ENCODE data around the gene MTA1. TPM values are rescaled to one million over a fixed set of nuclear protein-coding genes. Genes with fewer than 3 reads are reported as not detected.

MTA1 gene
- total and polyA plus RNA-seq, 11 donors, result 71.8 to 191 (median 109) TPM

DNA sequence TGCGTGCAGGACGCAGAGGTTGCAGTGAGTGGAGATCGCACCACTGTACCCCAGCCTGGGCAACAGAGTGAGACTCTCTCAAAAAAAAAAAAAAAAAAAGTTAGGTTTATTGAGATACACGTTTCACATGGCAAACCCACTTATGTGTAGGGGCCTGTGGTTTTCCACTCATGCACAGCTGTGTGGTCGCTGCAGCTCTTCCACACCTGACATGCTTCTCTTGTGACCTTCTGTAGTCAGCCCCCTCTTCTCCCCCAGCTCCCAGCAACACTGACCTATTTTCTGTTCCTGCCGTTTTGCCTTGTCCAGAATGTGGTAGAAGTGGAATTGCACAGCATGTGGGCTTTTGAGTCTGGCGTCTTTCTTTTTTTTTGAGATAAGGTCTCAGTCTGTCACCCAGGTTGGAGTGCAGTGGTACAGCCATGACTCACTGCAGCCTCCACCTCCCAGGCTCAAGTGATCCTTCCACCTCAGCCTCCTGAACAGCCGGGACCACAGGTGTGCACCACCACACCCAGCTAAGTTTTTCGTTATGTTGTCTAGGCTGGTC lies 8.4 kb downstream of the MTA1 start:
- H3K4me1 ChIP-seq, result peaks cover 0 to 28% (median 8%) of the 10 kb centered on the region in 12 donors
- H3K27me3 ChIP-seq, result no peaks in the 10 kb centered on the region
- ATAC-seq (no peak), DNase-seq (no peak)
- H3K27ac ChIP-seq, result no peak overlapping the region
- H3K4me3 ChIP-seq, result no peak overlapping the region
- intact Hi-C loops (cut with DNase I), result no loop called here
- TF ChIP-seq, protein P1, sequence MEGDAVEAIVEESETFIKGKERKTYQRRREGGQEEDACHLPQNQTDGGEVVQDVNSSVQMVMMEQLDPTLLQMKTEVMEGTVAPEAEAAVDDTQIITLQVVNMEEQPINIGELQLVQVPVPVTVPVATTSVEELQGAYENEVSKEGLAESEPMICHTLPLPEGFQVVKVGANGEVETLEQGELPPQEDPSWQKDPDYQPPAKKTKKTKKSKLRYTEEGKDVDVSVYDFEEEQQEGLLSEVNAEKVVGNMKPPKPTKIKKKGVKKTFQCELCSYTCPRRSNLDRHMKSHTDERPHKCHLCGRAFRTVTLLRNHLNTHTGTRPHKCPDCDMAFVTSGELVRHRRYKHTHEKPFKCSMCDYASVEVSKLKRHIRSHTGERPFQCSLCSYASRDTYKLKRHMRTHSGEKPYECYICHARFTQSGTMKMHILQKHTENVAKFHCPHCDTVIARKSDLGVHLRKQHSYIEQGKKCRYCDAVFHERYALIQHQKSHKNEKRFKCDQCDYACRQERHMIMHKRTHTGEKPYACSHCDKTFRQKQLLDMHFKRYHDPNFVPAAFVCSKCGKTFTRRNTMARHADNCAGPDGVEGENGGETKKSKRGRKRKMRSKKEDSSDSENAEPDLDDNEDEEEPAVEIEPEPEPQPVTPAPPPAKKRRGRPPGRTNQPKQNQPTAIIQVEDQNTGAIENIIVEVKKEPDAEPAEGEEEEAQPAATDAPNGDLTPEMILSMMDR (IDR thresholded peaks at IDR 0.05), result no peak
- no peak for TF ChIP-seq POLR2A (IDR thresholded peaks at IDR 0.05)
- peaks cover 0 to 31% (median 0%) of the 10 kb centered on the region in 9 donors for H3K36me3 ChIP-seq
- peaks cover 0 to 13% (median 0%) of the 10 kb centered on the region in 12 donors for H3K9me3 ChIP-seq
- 93 to 96% (median 95%) methylated on average over 9 of the region's 9 CpGs for WGBS, 4 donors

DNA sequence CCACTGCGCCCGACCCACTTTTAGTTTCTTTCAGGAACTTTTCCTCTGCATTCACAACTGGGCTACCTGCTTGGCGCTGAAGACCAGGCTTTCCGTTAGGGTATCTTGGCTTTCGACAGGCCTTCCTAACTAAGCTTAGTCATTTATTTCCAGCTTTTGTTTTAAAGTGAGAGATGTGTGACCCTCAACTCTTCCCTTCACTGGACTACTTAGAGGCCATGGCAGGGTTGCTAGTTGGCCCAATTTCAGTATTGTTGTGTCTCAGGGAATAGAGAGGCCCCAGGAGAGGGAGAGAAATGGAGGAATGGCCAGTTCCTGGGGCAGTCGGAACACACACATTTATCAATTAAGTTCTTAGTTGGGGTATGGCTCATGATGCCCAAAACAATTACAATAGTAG lies 10.4 kb downstream of the MTA1 start:
- Histone ChIP-seq H3K9me3 (peaks cover 0 to 13% (median 0%) of the 10 kb centered on the region in 12 donors), H3K4me3 (no peak overlapping the region), H3K27ac (peak overlapping the region in 4 of 12 donors; percentile 18 to 54 (median 38)), H3K27me3 (no peaks in the 10 kb centered on the region), H3K36me3 (peaks cover 0 to 20% (median 0%) of the 10 kb centered on the region in 9 donors), H3K4me1 (peaks cover 0 to 17% (median 6%) of the 10 kb centered on the region in 12 donors)
- WGBS, 4 donors, result 71 to 79% (median 76%) methylated on average over 6 of the region's 6 CpGs
- intact Hi-C loops (cut with DNase I), result no loop called here
- no peak for TF ChIP-seq POLR2A (IDR thresholded peaks at IDR 0.05)
- TF ChIP-seq, protein P1 (IDR thresholded peaks at IDR 0.05), result no peak
- ATAC-seq (peak in 3 of 4 donors; percentile 21 to 62 (median 35)), DNase-seq (no peak)

DNA sequence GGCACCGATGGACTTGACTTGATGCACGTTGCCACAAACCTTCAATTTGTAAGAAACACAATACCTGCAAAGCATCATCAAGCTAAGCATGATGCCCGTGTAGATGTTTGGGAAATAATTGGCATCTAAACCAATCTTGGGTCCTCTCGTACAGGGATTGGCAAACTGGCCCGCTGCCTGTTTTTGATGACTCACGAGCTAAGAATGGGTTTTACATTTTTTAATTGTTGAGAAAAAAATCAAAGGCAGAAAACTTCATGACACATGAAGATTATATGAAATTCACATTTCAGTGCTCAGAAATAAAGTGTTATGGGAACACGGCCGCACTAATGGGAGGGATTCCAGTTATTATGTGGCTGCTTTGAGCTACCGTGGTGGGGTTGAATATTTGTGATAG lies 10.9 kb downstream of the MTA1 start:
- peaks cover 0 to 19% (median 0%) of the 10 kb centered on the region in 9 donors for H3K36me3 ChIP-seq
- peaks cover 0 to 14% (median 0%) of the 10 kb centered on the region in 12 donors for H3K9me3 ChIP-seq
- no peak for DNase-seq
- 61 to 75% (median 69%) methylated on average over 9 of the region's 9 CpGs for WGBS, 4 donors
- no peak for TF ChIP-seq POLR2A (IDR thresholded peaks at IDR 0.05)
- TF ChIP-seq, protein P1 (IDR thresholded peaks at IDR 0.05), result no peak
- H3K27me3 ChIP-seq, result no peaks in the 10 kb centered on the region
- H3K4me1 ChIP-seq, result peaks cover 0 to 17% (median 6%) of the 10 kb centered on the region in 12 donors
- intact Hi-C loops (cut with DNase I), result no loop called here
- H3K4me3 ChIP-seq, result no peak overlapping the region
- ATAC-seq, result no peak
- peak overlapping the region in 4 of 12 donors; percentile 20 to 54 (median 35) for H3K27ac ChIP-seq

DNA sequence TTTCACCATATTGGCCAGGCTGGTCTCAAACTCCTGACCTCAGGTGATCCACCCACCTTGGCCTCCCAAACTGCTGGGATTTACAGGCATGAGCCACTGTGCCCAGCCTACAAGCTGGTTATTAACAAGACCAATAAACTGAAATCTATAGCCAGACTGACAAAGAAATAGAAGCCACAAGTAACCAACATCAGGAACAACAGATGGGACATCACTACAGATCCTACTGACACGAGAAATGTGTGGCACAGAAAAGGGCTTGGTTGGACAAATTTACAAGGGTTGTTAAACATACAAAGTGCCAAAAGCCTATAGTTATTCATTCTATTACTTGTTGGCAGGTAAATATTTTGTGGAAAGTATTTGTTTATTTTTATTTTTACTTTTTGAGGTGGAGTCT lies 11.6 kb downstream of the MTA1 start:
- DNase-seq (no peak), ATAC-seq (no peak)
- Histone ChIP-seq H3K9me3 (peaks cover 0 to 19% (median 0%) of the 10 kb centered on the region in 12 donors), H3K4me3 (no peak overlapping the region), H3K4me1 (peaks cover 0 to 17% (median 6%) of the 10 kb centered on the region in 12 donors), H3K27me3 (no peaks in the 10 kb centered on the region), H3K27ac (peak overlapping the region in 3 of 12 donors; percentile 20 to 49 (median 21)), H3K36me3 (peaks cover 0 to 19% (median 0%) of the 10 kb centered on the region in 9 donors)
- no peak for TF ChIP-seq POLR2A (IDR thresholded peaks at IDR 0.05)
- TF ChIP-seq, protein P1 (IDR thresholded peaks at IDR 0.05), result no peak
- intact Hi-C loops (cut with DNase I), result no loop called here
- 96 to 100% (median 99%) methylated on average over 1 of the region's 1 CpG for WGBS, 4 donors

Data from heart left ventricle (tissue), 16 donors.